ENCODE results near the gene CDK2. TPM values are rescaled to one million over a fixed set of nuclear protein-coding genes. Genes with fewer than 3 reads are reported as not detected.

The CDK2 gene
- total RNA-seq, 4 donors from 2014 or later, result 22.1 to 54.4 (median 31.2) TPM

- ATAC-seq, result no peak
- H3K9me3 ChIP-seq, result no peaks in the 10 kb centered on the region
- WGBS, 2 donors (ENCODE audit: low coverage in 1 of 2), result 17% methylated on average over 1 of the region's 2 CpGs; no CpG with 5 or more reads in 1 of the 2 donors
Measured at GRCh38 chr12:56021889-56022497, 55.4 kb downstream of the CDK2 start.

More at GRCh38 chr12:56021889-56022497, 55.4 kb downstream of the CDK2 start:
- H3K4me1 ChIP-seq, result peaks cover 0 to 36% (median 6%) of the 10 kb centered on the region in 3 donors
- no peaks in the 10 kb centered on the region for H3K27me3 ChIP-seq
- H3K36me3 ChIP-seq, result peaks cover 0 to 39% of the 10 kb centered on the region in 2 donors
- peak overlapping the region in 3 of 4 donors; percentile 83 to 88 (median 83) for H3K27ac ChIP-seq
- TF ChIP-seq POLR2A (IDR thresholded peaks at IDR 0.05) (no peak), EP300 (IDR thresholded peaks at IDR 0.05) (no peak), CTCF (IDR thresholded peaks at IDR 0.05) (no peak), POLR2AphosphoS5 (IDR thresholded peaks at IDR 0.05) (no peak)
- H3K4me3 ChIP-seq, result peak overlapping the region in 1 of 2 donors; percentile 37

Other genes with a start within 250 kb of the CDK2 start
- 10 to 100 TPM; 18.0 to 57.0 (median 31.9) TPM for gene RDH5, start 246.4 kb upstream of the CDK2 start, total RNA-seq
- gene CD63, start 237.8 kb upstream of the CDK2 start, total RNA-seq, result 100 to 1,000 TPM; 500 to 856 (median 792) TPM
- gene GDF11, start 223.7 kb upstream of the CDK2 start, total RNA-seq, result 1 to 10 TPM; 2.8 to 9.8 (median 3.6) TPM
- 10 to 100 TPM; 50.3 to 90.5 (median 63.3) TPM for gene SARNP, start 149.1 kb upstream of the CDK2 start, total RNA-seq
- gene ORMDL2, start 148.8 kb upstream of the CDK2 start, total RNA-seq, result 10 to 100 TPM in 3 of 4 donors, 1 to 10 TPM in 1; 9.2 to 13.1 (median 11.9) TPM
- gene DNAJC14, start 137.2 kb upstream of the CDK2 start, total RNA-seq, result 10 to 100 TPM; 16.8 to 38.8 (median 29.0) TPM
- 10 to 100 TPM in 1 of 4 donors, 1 to 10 TPM in 3; 1.4 to 29.5 (median 7.2) TPM for gene MMP19, start 123.9 kb upstream of the CDK2 start, total RNA-seq
- gene PYM1, start 38.9 kb upstream of the CDK2 start, total RNA-seq, result 10 to 100 TPM; 20.8 to 30.2 (median 26.8) TPM
- 10 to 100 TPM; 21.9 to 80.3 (median 37.4) TPM for gene DGKA, start 35.7 kb upstream of the CDK2 start, total RNA-seq
- gene PMEL, start 788 bp upstream of the CDK2 start, total RNA-seq, result 1 to 10 TPM in 1 of 4 donors, under 1 TPM in 2, not detected in 1; 0.20 to 4.7 (median 0.67) TPM
- 100 to 1,000 TPM; 113 to 169 (median 142) TPM for gene RAB5B, start 7.2 kb downstream of the CDK2 start, total RNA-seq
- gene SUOX, start 30.4 kb downstream of the CDK2 start, total RNA-seq, result 10 to 100 TPM; 17.3 to 30.7 (median 24.0) TPM
- 1 to 10 TPM; 5.1 to 7.3 (median 6.5) TPM for gene IKZF4, start 54.2 kb downstream of the CDK2 start, total RNA-seq
- 1,000 to 10,000 TPM in 2 of 4 donors, 100 to 1,000 TPM in 2; 295 to 1,263 (median 759) TPM for gene RPS26, start 75.1 kb downstream of the CDK2 start, total RNA-seq
- 10 to 100 TPM; 17.3 to 41.1 (median 22.3) TPM for gene ERBB3, start 113.3 kb downstream of the CDK2 start, total RNA-seq
- gene PA2G4, start 137.7 kb downstream of the CDK2 start, total RNA-seq, result 100 to 1,000 TPM in 3 of 4 donors, 10 to 100 TPM in 1; 99.4 to 115 (median 110) TPM
- gene RPL41, start 149.8 kb downstream of the CDK2 start, total RNA-seq, result 1,000 to 10,000 TPM; 1,487 to 4,346 (median 2,874) TPM
- gene ZC3H10, start 151.4 kb downstream of the CDK2 start, total RNA-seq, result 1 to 10 TPM; 5.0 to 7.4 (median 5.8) TPM
- gene ESYT1, start 161.4 kb downstream of the CDK2 start, total RNA-seq, result 100 to 1,000 TPM; 128 to 234 (median 167) TPM
- gene MYL6B, start 185.8 kb downstream of the CDK2 start, total RNA-seq, result 10 to 100 TPM; 14.3 to 57.9 (median 28.0) TPM
- gene MYL6, start 191.5 kb downstream of the CDK2 start, total RNA-seq, result 1,000 to 10,000 TPM; 5,300 to 6,545 (median 5,874) TPM
- 100 to 1,000 TPM in 1 of 4 donors, 10 to 100 TPM in 3; 76.5 to 109 (median 85.1) TPM for gene SMARCC2, start 222.7 kb downstream of the CDK2 start, total RNA-seq

All from gastroesophageal sphincter (tissue), 4 donors.